Omental fat pad (tissue), 4 donors: ENCODE results near the gene SLAIN1. TPM values are rescaled to one million over a fixed set of nuclear protein-coding genes. Genes with fewer than 3 reads are reported as not detected.

Source experiments
- ATAC-seq: fragments of 150-250 bp; one replicate; pipeline ENCODE4 v1.9.1; 2016; ENCODE audit warnings: mild to moderate bottlenecking, moderate library complexity; ENCODE audit not compliant: low FRiP score
- DNase-seq: peaks from one replicate; pipeline ENCODE4 v3.0.0-alpha.2; 2019; ENCODE audit warnings: low spot score
- total RNA-seq, 4 donors: library from RNA; depleted of rRNA; stranded (reverse); fragments of >200 nt; gene quantifications; one replicate each; pipeline ENCODE4 v1.1.0, GENCODE V29; 2016
- TF ChIP-seq, protein P1 (sequence below), 3 donors: fragments of 450-650 bp; IDR thresholded peaks; one replicate each; pipeline ENCODE4 v1.5.1; 2016 to 2017; ENCODE audit warnings: antibody characterized with exemption in 3 of 3, mild to moderate bottlenecking in 3 of 3, moderate library complexity in 2 of 3

SLAIN1 gene
- total RNA-seq, 4 donors from 2014 or later = 1.3 to 9.8 (median 4.9) TPM

DNA sequence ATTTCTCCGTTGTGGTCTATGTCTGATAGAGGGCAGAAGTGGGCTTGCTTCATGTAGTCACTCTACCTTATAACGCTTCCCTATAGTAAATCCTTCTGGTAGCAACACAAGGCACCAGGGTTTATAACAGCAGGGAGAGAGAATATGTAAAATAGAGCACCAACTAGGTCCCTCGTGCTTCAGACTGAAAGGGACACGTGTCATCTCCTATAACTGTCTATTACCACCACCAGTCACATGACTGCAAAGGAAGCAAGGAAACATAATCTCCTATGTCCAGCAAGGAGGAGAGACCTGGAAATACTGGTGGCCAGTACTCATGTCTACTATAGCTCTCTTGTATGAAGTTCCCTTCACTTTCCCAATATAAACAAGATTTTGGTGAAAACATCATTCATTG, 79.2 kb downstream of the SLAIN1 start:
- TF ChIP-seq, protein P1, sequence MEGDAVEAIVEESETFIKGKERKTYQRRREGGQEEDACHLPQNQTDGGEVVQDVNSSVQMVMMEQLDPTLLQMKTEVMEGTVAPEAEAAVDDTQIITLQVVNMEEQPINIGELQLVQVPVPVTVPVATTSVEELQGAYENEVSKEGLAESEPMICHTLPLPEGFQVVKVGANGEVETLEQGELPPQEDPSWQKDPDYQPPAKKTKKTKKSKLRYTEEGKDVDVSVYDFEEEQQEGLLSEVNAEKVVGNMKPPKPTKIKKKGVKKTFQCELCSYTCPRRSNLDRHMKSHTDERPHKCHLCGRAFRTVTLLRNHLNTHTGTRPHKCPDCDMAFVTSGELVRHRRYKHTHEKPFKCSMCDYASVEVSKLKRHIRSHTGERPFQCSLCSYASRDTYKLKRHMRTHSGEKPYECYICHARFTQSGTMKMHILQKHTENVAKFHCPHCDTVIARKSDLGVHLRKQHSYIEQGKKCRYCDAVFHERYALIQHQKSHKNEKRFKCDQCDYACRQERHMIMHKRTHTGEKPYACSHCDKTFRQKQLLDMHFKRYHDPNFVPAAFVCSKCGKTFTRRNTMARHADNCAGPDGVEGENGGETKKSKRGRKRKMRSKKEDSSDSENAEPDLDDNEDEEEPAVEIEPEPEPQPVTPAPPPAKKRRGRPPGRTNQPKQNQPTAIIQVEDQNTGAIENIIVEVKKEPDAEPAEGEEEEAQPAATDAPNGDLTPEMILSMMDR (IDR thresholded peaks at IDR 0.05) = no peak
- DNase-seq (no peak), ATAC-seq (no peak)

DNA sequence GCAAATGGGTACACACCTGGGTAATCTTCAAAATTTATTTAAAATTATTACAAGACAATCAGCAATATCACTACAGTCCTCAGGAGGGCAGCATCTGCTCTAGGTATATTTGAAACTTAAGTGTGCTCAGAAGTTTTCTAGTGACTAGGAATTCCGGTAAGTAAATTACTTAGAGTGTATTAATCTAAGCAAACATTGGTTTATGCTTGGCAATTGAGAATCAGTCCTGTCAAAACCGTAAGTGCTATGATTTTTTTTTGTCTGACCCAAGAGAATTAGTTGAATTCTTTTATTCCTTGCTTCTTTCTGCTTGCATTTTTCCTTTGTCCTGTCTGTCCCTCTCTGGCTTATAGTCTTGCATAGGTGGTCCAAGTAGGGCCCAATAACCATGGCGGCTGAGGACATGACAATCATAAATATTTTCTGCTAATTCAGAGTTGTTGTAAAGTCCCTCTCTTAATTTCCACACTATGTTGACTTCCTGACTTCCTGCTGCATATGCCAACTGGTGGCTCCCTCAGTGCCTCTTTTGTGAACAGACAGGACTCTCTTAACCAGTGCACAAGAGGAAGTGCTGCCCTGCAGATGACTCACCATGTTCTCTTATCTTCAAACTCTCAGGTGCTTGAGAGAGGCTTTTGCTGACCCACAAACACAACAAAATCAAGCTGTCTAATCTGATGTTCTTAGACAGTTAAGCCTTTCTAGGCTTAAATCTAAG, 82.2 kb downstream of the SLAIN1 start:
- TF ChIP-seq, protein P1 (IDR thresholded peaks at IDR 0.05) = no peak
- DNase-seq (no peak), ATAC-seq (peak; percentile 44)

DNA sequence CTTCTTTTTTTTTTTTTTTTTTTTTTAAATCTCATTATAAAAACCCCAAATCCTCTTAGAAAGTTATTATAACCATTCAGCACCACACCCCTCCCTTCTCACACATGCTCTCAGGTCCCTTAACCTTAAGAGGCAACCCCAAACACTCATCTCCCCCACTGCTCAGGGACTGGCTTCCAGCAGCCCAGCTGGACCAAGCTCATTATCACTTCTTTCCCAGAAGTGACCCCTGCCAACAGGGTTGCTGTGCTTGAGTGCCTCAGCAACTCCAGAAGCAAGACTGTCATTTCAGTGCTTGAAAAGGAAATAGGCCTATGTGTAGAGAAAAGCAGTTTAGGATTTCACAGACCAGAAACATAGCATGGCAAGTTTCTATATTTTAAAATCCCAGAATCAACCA, 84.3 kb downstream of the SLAIN1 start:
- TF ChIP-seq, protein P1 (IDR thresholded peaks at IDR 0.05) = no peak
- DNase-seq (no peak), ATAC-seq (no peak)

DNA sequence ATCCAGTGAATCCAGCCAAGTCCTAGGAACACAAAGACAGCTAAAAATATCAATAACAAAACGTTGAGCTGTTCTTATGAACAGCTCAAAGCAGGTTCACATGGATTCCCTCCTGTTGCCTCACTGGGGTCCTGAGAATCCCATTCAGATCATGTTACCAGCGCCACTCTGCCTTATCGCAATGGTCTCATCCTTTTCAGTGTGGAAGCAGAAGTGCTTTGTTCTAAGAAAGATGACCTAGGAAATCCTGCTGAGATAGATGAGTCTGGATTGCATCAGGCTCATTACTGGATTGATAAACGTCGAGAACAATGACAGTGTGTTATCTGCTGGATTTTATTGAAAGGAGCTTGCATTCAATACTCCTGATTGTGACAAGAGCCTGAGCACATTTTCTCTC, 87.0 kb downstream of the SLAIN1 start:
- DNase-seq (no peak), ATAC-seq (no peak)
- TF ChIP-seq, protein P1 (IDR thresholded peaks at IDR 0.05) = no peak

DNA sequence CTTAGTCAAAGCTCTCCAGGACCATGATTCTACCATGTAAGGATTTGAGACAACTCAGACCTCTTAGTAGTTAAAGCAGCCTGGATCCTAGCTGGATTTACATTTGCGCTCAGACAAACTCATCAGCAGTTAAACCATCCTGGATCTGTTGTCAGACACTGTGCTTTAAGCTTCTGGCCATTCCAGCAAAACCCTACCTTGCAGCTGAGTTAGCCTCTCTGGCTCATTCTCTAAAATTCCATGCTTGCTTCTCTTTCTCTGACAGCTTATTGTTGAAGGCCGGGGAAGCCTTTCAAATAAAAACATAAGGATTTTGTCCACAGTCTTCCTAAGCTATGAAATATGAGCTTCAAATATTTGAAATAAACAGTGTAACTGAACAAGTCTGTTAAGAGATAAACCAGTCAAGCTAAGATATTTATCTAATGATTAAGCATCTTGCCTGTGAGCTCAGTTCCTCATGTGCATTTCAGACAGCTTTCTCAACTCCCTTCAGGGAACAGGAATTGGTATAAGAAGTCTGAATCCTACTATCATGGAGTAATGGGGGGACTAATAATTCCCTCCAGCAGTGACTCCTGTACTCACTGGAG, 89.3 kb downstream of the SLAIN1 start:
- no peak for ATAC-seq
- TF ChIP-seq, protein P1 (IDR thresholded peaks at IDR 0.05) = no peak
- DNase-seq = no peak

DNA sequence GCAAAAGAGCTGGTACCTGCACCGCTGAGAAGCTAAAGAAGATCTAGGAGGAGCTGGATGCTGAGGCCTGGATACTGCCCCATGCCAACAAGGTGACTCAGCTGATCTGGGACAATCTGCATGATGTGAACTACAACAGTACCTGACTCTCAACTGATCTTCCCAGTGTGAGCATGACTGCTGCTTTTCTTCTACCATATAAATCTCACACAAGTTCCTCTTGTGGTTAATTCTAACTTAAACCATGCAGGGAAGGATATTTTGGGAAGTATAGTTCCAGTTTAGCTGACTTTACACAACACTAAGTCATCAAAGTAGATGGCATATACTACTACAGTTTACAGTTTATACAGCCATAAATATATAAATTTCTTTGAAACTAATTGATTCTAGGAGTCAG, 91.9 kb downstream of the SLAIN1 start:
- no peak for ATAC-seq
- no peak for DNase-seq
- TF ChIP-seq, protein P1 (IDR thresholded peaks at IDR 0.05) = no peak

DNA sequence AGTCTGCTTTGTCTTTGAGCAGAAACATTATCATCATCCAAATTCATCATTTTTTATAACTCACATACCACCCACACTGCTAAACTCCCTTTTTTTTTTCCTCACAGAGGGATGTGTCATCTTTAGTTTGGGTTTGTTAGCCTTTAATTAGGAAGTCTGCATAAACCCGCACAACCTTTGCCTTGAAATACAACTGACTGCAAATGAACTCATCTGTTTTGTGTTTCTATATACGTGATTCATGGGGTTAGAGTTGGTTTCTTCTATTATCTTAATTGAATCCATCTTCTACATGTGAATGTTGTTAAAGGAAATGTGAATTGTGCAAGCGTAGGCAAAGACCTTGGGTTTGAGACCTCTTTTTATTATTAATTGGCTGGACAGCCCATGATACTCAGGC, 102.7 kb downstream of the SLAIN1 start:
- DNase-seq = no peak
- ATAC-seq = no peak

More for the DNA sequence above, 102.7 kb downstream of the SLAIN1 start:
- TF ChIP-seq, protein P1 (IDR thresholded peaks at IDR 0.05) = no peak
